ENCODE data around the gene CDC27.

DNA sequence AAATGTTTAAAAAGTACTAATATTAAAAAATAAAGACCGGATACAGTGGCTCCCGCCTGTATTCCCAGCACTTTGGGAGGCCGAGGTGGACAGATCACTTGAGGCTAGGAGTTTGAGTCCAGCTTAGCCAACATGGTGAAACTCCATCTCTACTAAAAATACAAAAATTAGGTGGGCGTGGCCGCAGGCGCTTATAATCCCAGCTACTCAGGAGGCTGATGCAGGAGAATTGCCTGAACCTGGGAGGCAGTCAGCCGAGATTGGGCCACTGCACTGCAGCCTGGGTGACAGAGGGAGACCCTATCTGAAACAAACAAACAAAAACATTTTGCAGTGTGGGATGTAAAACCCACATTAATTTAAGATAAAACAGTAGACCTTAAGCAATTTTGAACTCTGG is 11.8 kb downstream of the CDC27 start:
- TF ChIP-seq CTCF (conservative IDR thresholded peaks at IDR 0.05; ENCODE audit: low read length), result no peak
- no peak for TF ChIP-seq EZH2phosphoT487 (IDR thresholded peaks at IDR 0.05; ENCODE audit: borderline replicate concordance, low read depth, low read length)

Data from OCI-LY7 (cell line).